Measurements from ENCODE around the gene ISOC1. TPM values are rescaled to one million over a fixed set of nuclear protein-coding genes. Genes with fewer than 3 reads are reported as not detected.

Gene ISOC1
- total and polyA plus RNA-seq, 2 donors (not counting 1 experiment from before 2014, with no cell fraction given) = 15.4 to 21.1 TPM

- no peaks in the 10 kb centered on the region for H4K20me1 ChIP-seq (ENCODE audit: control insufficient read depth, extremely low read depth, insufficient read depth, low read length)
- no peaks in the 10 kb centered on the region for H3K27me3 ChIP-seq (ENCODE audit: control insufficient read depth, insufficient read depth, low read length)
- TF ChIP-seq EZH2 (IDR thresholded peaks at IDR 0.05; ENCODE audit: low read length, missing control alignments) = no peak
- TF ChIP-seq CTCF (conservative IDR thresholded peaks at IDR 0.05 in 1 of 2, IDR thresholded peaks at IDR 0.05 in 1 of 2; ENCODE audit: low read depth in 1 of 2, low read length in 2 of 2) = no peak
- no peak overlapping the region for H3K27ac ChIP-seq (ENCODE audit: insufficient read depth, low read length)
- H3K4me1 ChIP-seq (ENCODE audit: control insufficient read depth, extremely low read depth, insufficient read depth, low read length) = no peaks in the 10 kb centered on the region
- H3K9me3 ChIP-seq (ENCODE audit: control insufficient read depth, insufficient read depth, low read depth, low read length) = no peaks in the 10 kb centered on the region
- no peak overlapping the region for H3K4me3 ChIP-seq (replicated peaks in 1 of 4; ENCODE audit: control extremely low read depth in 1 of 4, insufficient read depth in 1 of 4, low read depth in 3 of 4, low read length in 4 of 4)
- no peaks in the 10 kb centered on the region for H3K36me3 ChIP-seq (ENCODE audit: control insufficient read depth, insufficient read depth, low read length)
- H3K9ac ChIP-seq (ENCODE audit: insufficient read depth, low read length) = no peak overlapping the region
- no peaks in the 10 kb centered on the region for H3K79me2 ChIP-seq (ENCODE audit: control insufficient read depth, insufficient read depth, low read length)
- no peak overlapping the region for H2AFZ ChIP-seq (ENCODE audit: low read length)
- no peak overlapping the region for H3K4me2 ChIP-seq (ENCODE audit: extremely low read depth, insufficient read depth, low read length)
- DNase-seq (ENCODE audit: low read depth in 2 of 2) = no peak
These were observed 67.3 kb downstream of the ISOC1 start for GRCh38 chr5:129161830-129162229.

Other genes with a start within 250 kb of the ISOC1 start
- 0.17 and 0.26 TPM in 2 replicates for gene SLC27A6, start 129.3 kb upstream of the ISOC1 start, total RNA-seq
- gene SLC27A6, start 129.3 kb upstream of the ISOC1 start, polyA plus RNA-seq = 0.02 and 0.08 TPM in 2 replicates